GM19023 (cell line): ENCODE results near the gene KRT83.

ENCODE experiments used
- ATAC-seq: cut with Tn5 transposase; IDR thresholded peaks from one replicate; pipeline ENCODE4 v1.9.1; 2021; ENCODE audit warnings: mild to moderate bottlenecking, moderate library complexity; ENCODE audit not compliant: unreplicated experiment

Gene KRT83

GRCh38 chr12:52320784-52321400 lies at the start of gene KRT83:
Gene KRT83, minus strand, starts transcription at chr12:52321398. Its CDS starts 63 bp downstream, at chr12:52321335.
- ATAC-seq: no peak

GRCh38 chr12:52369809-52370208 lies 48.6 kb upstream of the KRT83 start:
- ATAC-seq: no peak

GRCh38 chr12:52369211-52369610 lies 48.0 kb upstream of the KRT83 start:
- ATAC-seq: no peak

GRCh38 chr12:52368508-52368907 lies 47.3 kb upstream of the KRT83 start:
- no peak for ATAC-seq

- no peak for ATAC-seq
Measured at GRCh38 chr12:52367876-52368275, 46.7 kb upstream of the KRT83 start.

- ATAC-seq: no peak
Measured at GRCh38 chr12:52366738-52367485, 45.7 kb upstream of the KRT83 start, which contains the start of gene KRT85. Gene KRT85, minus strand, starts transcription at chr12:52367481. Its CDS starts 76 bp downstream, at chr12:52367405.

GRCh38 chr12:52364901-52365489 lies 43.8 kb upstream of the KRT83 start:
- ATAC-seq: no peak

- ATAC-seq: no peak
Measured at GRCh38 chr12:52364061-52364460, 42.9 kb upstream of the KRT83 start.

GRCh38 chr12:52363111-52363679 lies 42.0 kb upstream of the KRT83 start:
- no peak for ATAC-seq

GRCh38 chr12:52362118-52362726 lies 41.0 kb upstream of the KRT83 start:
- ATAC-seq: no peak

GRCh38 chr12:52361553-52361952 lies 40.4 kb upstream of the KRT83 start:
- ATAC-seq: no peak

GRCh38 chr12:52360663-52361271 lies 39.6 kb upstream of the KRT83 start:
- ATAC-seq: no peak

GRCh38 chr12:52360106-52360662 lies 39.0 kb upstream of the KRT83 start:
- ATAC-seq: no peak

GRCh38 chr12:52359621-52360061 lies 38.4 kb upstream of the KRT83 start:
- no peak for ATAC-seq

- peak; percentile 89 for ATAC-seq
Measured at GRCh38 chr12:52358575-52359350, 37.6 kb upstream of the KRT83 start.

GRCh38 chr12:52356762-52357580 lies 35.8 kb upstream of the KRT83 start:
- no peak for ATAC-seq

- ATAC-seq: no peak
Measured at GRCh38 chr12:52356031-52356761, 35.0 kb upstream of the KRT83 start.

GRCh38 chr12:52355176-52355575 lies 34.0 kb upstream of the KRT83 start:
- no peak for ATAC-seq
